ENCODE results near the gene TBC1D24.

The TBC1D24 gene

GRCh38 chr16:2516391-2517240 lies 41.7 kb downstream of the TBC1D24 start:
- H3K27ac ChIP-seq: peak overlapping the region; percentile 58; the same call in 1 of the 2 replicates
- TF ChIP-seq CTCF (conservative IDR thresholded peaks at IDR 0.05): no peak
- TF ChIP-seq ZFX (IDR thresholded peaks at IDR 0.05): no peak

- peak overlapping the region; percentile 58 for H3K27ac ChIP-seq
- TF ChIP-seq ZFX (IDR thresholded peaks at IDR 0.05) (no peak), CTCF (conservative IDR thresholded peaks at IDR 0.05) (no peak)
Measured at GRCh38 chr16:2517954-2518605, 43.2 kb downstream of the TBC1D24 start.

GRCh38 chr16:2518823-2519710 lies 44.1 kb downstream of the TBC1D24 start:
- no peak; the same call in 1 of the 2 replicates for TF ChIP-seq CTCF (conservative IDR thresholded peaks at IDR 0.05)
- TF ChIP-seq ZFX (IDR thresholded peaks at IDR 0.05): no peak

GRCh38 chr16:2519711-2520080 lies 44.8 kb downstream of the TBC1D24 start:
- peak overlapping the region; percentile 58 for H3K27ac ChIP-seq
- TF ChIP-seq CTCF (conservative IDR thresholded peaks at IDR 0.05): no peak
- TF ChIP-seq ZFX (IDR thresholded peaks at IDR 0.05): no peak

More at GRCh38 chr16:2518823-2519710, 44.1 kb downstream of the TBC1D24 start:
- H3K27ac ChIP-seq: peak overlapping the region; percentile 58

- H3K27ac ChIP-seq: peak within 1 kb of the TSS; percentile 58
- TF ChIP-seq CTCF (conservative IDR thresholded peaks at IDR 0.05): no peak
- TF ChIP-seq ZFX (IDR thresholded peaks at IDR 0.05): no peak
Measured at GRCh38 chr16:2520097-2520783, 45.3 kb downstream of the TBC1D24 start, which contains the start of gene AMDHD2. AMDHD2 (plus strand) TSS chr16:2520371; CDS start chr16:2520459, 88 bp downstream.

GRCh38 chr16:2520784-2521531 lies 46.0 kb downstream of the TBC1D24 start:
- H3K27ac ChIP-seq: peak overlapping the region; percentile 58

More at GRCh38 chr16:2520784-2521531, 46.0 kb downstream of the TBC1D24 start:
- TF ChIP-seq ZFX (IDR thresholded peaks at IDR 0.05) (no peak), CTCF (conservative IDR thresholded peaks at IDR 0.05) (no peak)

Data from C4-2B (cell line).